ENCODE data around the gene OGDHL. TPM values are rescaled to one million over a fixed set of nuclear protein-coding genes. Genes with fewer than 3 reads are reported as not detected.

OGDHL gene
- total RNA-seq, 1 donor from 2014 or later: 10.1 TPM

DNA sequence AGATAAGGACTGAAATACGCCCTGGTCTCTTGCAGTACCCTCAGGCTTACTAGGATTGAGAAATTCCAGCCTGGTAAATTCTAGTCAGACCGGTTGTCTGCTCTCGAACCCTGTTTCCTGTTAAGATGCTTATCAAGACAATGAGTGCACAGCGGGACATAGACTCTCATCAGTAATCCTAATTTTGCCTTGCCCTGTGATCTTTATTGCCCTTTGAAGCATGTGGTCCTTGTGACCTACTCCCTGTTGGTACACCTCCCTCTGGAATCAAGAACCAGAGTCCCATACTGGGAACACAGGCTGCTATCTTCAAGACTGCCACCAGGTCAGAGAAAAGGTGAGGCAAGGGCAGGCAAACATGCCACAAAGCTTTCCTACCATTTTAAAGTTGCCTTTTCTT is 75.5 kb downstream of the OGDHL start:
- H3K27ac Mint-ChIP-seq (ENCODE audit: unreplicated experiment): peak overlapping the region; percentile 9
- no peak overlapping the region for H3K4me3 Mint-ChIP-seq
- TF ChIP-seq, protein P1, sequence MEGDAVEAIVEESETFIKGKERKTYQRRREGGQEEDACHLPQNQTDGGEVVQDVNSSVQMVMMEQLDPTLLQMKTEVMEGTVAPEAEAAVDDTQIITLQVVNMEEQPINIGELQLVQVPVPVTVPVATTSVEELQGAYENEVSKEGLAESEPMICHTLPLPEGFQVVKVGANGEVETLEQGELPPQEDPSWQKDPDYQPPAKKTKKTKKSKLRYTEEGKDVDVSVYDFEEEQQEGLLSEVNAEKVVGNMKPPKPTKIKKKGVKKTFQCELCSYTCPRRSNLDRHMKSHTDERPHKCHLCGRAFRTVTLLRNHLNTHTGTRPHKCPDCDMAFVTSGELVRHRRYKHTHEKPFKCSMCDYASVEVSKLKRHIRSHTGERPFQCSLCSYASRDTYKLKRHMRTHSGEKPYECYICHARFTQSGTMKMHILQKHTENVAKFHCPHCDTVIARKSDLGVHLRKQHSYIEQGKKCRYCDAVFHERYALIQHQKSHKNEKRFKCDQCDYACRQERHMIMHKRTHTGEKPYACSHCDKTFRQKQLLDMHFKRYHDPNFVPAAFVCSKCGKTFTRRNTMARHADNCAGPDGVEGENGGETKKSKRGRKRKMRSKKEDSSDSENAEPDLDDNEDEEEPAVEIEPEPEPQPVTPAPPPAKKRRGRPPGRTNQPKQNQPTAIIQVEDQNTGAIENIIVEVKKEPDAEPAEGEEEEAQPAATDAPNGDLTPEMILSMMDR (conservative IDR thresholded peaks at IDR 0.05): no peak
- peaks cover 17% of the 10 kb centered on the region for H3K4me1 Mint-ChIP-seq
- peaks cover 75% of the 10 kb centered on the region for H3K27me3 Mint-ChIP-seq (ENCODE audit: low read depth)
- DNase-seq (ENCODE audit: low read depth, low spot score): no peak
- H3K36me3 Mint-ChIP-seq (ENCODE audit: low read depth): peaks cover 2% of the 10 kb centered on the region
- H3K9me3 Mint-ChIP-seq: peaks cover 2% of the 10 kb centered on the region

Other genes with a start within 250 kb of the OGDHL start
- 19.7 and 23.0 TPM in 2 replicates for gene ERCC6, start 223.2 kb downstream of the OGDHL start, total RNA-seq
- 16.7 and 17.9 TPM in 2 replicates for gene SLC18A3, start 152.0 kb downstream of the OGDHL start, total RNA-seq
- 2.7 and 3.3 TPM in 2 replicates for gene CHAT, start 148.3 kb downstream of the OGDHL start, total RNA-seq
- 0.14 TPM in 1 of 2 replicates, not detected in the other for gene C10orf53, start 82.7 kb downstream of the OGDHL start, total RNA-seq
- 51.2 and 54.2 TPM in 2 replicates for gene PARG, start 179.7 kb upstream of the OGDHL start, total RNA-seq
- gene TIMM23B, start 179.7 kb upstream of the OGDHL start, total RNA-seq: 17.1 and 19.5 TPM in 2 replicates
- gene AGAP6, start 226.1 kb upstream of the OGDHL start, total RNA-seq: 16.4 and 18.1 TPM in 2 replicates

Measured in neural crest cell (in vitro differentiated cells).